Neural progenitor cell (in vitro differentiated cells): ENCODE data around the gene NXPH3. TPM values are rescaled to one million over a fixed set of nuclear protein-coding genes. Genes with fewer than 3 reads are reported as not detected.

ENCODE experiments used
- DNase-seq: peaks from one replicate; pipeline ENCODE4 v3.0.0-alpha.2; 2016; ENCODE audit warnings: low spot score
- H2AFZ ChIP-seq: fragments of 200-600 bp; sonication (generic); replicated peaks from 2 replicates; pipeline ENCODE4 v1.6.1; 2016; ENCODE audit warnings: antibody characterized with exemption
- H3F3A ChIP-seq: fragments of 200-600 bp; sonication (generic); 2 replicates; pipeline ENCODE4 v1.6.1; 2016; ENCODE audit warnings: antibody characterized with exemption, low read depth
- H3K27ac ChIP-seq: fragments of 200-600 bp; sonication (generic); 2 replicates; pipeline ENCODE4 v1.5.1; 2016; ENCODE audit warnings: mild to moderate bottlenecking
- H3K27me3 ChIP-seq: fragments of 200-600 bp; sonication (generic); 2 replicates; pipeline ENCODE4 v1.6.1; 2016; ENCODE audit warnings: mild to moderate bottlenecking, moderate library complexity
- H3K36me3 ChIP-seq: fragments of 200-600 bp; sonication (generic); 2 replicates; pipeline ENCODE4 v1.5.1; 2016
- H3K4me1 ChIP-seq: fragments of 200-600 bp; sonication (generic); 2 replicates; pipeline ENCODE4 v1.6.1; 2016; ENCODE audit warnings: mixed run types
- H3K4me2 ChIP-seq: fragments of 200-600 bp; sonication (generic); 2 replicates; pipeline ENCODE4 v1.6.1; 2016
- H3K4me3 ChIP-seq: fragments of 200-600 bp; sonication (generic); 2 replicates; pipeline ENCODE4 v1.5.1; 2016
- H3K79me2 ChIP-seq: fragments of 200-600 bp; sonication (generic); 2 replicates; pipeline ENCODE4 v1.6.1; 2016; ENCODE audit warnings: low read depth
- H3K9ac ChIP-seq: fragments of 200-600 bp; sonication (generic); 2 replicates; pipeline ENCODE4 v1.6.1; 2016
- H3K9me3 ChIP-seq: fragments of 200-600 bp; sonication (generic); 2 replicates; pipeline ENCODE4 v1.5.1; 2016; ENCODE audit warnings: low read depth
- H4K20me1 ChIP-seq: fragments of 200-600 bp; sonication (generic); 2 replicates; pipeline ENCODE4 v1.6.1; 2016; ENCODE audit warnings: low read depth
- H3K27ac Mint-ChIP-seq: 3 replicates; pipeline ENCODE4 v1.8.0; 2021; ENCODE audit warnings: mixed read lengths
- H3K27me3 Mint-ChIP-seq: 2 replicates; pipeline ENCODE4 v1.8.0; 2022; ENCODE audit warnings: low read depth, mild to moderate bottlenecking, inconsistent platforms, moderate library complexity, mixed read lengths; ENCODE audit not compliant: insufficient read depth
- H3K36me3 Mint-ChIP-seq: 3 replicates; pipeline ENCODE4 v1.8.0; 2021; ENCODE audit warnings: mixed read lengths
- H3K4me1 Mint-ChIP-seq: 3 replicates; pipeline ENCODE4 v1.8.0; 2021; ENCODE audit warnings: mixed read lengths
- H3K4me3 Mint-ChIP-seq: 3 replicates; pipeline ENCODE4 v1.8.0; 2021; ENCODE audit warnings: mild to moderate bottlenecking, moderate library complexity, mixed read lengths
- H3K9me3 Mint-ChIP-seq: 3 replicates; pipeline ENCODE4 v1.8.0; 2020; ENCODE audit warnings: mixed read lengths
- CTCF ChIP-seq: fragments of 200-600 bp; sonication (generic); IDR thresholded peaks from 2 replicates; pipeline ENCODE4 v1.5.1; 2017; ENCODE audit warnings: antibody characterized with exemption, mild to moderate bottlenecking
- EZH2 ChIP-seq: fragments of 200-600 bp; sonication (generic); IDR thresholded peaks from 2 replicates; pipeline ENCODE4 v1.6.1; 2017; ENCODE audit warnings: antibody characterized with exemption, mild to moderate bottlenecking, moderate library complexity
- EZH2phosphoT487 ChIP-seq: fragments of 200-600 bp; sonication (generic); IDR thresholded peaks from 2 replicates; pipeline ENCODE4 v1.6.1; 2017; ENCODE audit warnings: antibody characterized with exemption
- total RNA-seq: library from RNA; depleted of rRNA; stranded (reverse); fragments of >200 nt; gene quantifications from 2 replicates; pipeline ENCODE4 v1.2.3, GENCODE V29; 2015; ENCODE audit warnings: low replicate concordance

NXPH3 gene
- total RNA-seq, 1 donor from 2014 or later = 3.6 TPM

DNA sequence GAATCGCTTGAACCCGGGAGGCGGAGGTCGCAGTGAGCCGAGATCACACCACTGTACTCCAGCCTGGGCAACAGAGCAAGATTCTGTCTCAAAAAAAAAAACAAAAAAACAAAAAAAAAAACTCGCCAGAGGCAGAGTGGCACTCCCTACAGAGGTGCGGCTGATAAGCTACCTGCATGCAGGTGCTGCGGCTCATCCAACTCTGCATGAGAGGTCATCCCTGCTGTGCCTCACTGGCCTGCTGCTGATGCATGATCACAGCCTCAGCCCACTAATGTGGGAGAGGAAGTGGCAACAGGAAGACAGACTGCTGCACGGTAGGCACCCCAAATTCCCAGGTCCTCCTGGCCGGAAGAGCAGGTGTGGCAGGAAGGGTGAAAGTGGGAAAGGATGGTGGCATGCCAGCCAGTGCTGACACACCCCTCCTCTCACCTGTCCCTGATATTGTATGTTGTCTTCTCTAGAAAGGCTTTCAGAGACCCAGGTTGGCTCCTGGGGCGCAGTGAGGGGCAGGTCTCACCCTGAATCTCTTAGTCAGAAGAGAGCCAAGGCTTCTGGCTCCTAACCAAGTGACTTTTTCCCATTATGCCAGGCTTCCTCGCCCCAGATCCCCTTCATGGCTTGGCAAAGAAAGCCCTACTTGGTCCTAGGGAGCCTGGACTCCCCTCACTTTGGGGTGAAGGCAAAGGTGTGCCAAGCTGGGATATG lies 11.8 kb downstream of the NXPH3 start:
- Histone ChIP-seq H3K27me3 (no peaks in the 10 kb centered on the region), H3K27ac (no peak overlapping the region), H3K4me1 (no peaks in the 10 kb centered on the region), H3K9me3 (no peaks in the 10 kb centered on the region), H4K20me1 (no peaks in the 10 kb centered on the region), H3K9ac (no peak overlapping the region), H2AFZ (no peak overlapping the region), H3F3A (no peaks in the 10 kb centered on the region), H3K4me2 (no peak overlapping the region), H3K36me3 (no peaks in the 10 kb centered on the region), H3K4me3 (no peak overlapping the region), H3K79me2 (no peaks in the 10 kb centered on the region)
- peaks cover 4% of the 10 kb centered on the region for H3K27me3 Mint-ChIP-seq
- TF ChIP-seq EZH2 (no peak), EZH2phosphoT487 (no peak), CTCF (no peak)
- DNase-seq = no peak
- H3K27ac Mint-ChIP-seq = no peak overlapping the region
- H3K9me3 Mint-ChIP-seq = no peaks in the 10 kb centered on the region
- no peak overlapping the region for H3K4me3 Mint-ChIP-seq
- H3K36me3 Mint-ChIP-seq = no peaks in the 10 kb centered on the region
- no peaks in the 10 kb centered on the region for H3K4me1 Mint-ChIP-seq

GRCh38 chr17:49588312-49588711 lies 12.6 kb downstream of the NXPH3 start:
- Histone ChIP-seq H3K27me3 (no peaks in the 10 kb centered on the region), H3F3A (no peaks in the 10 kb centered on the region), H3K27ac (no peak overlapping the region), H3K36me3 (no peaks in the 10 kb centered on the region), H3K9me3 (no peaks in the 10 kb centered on the region), H3K9ac (no peak overlapping the region), H3K79me2 (no peaks in the 10 kb centered on the region), H4K20me1 (no peaks in the 10 kb centered on the region), H3K4me1 (no peaks in the 10 kb centered on the region), H3K4me2 (no peak overlapping the region), H2AFZ (no peak overlapping the region), H3K4me3 (no peak overlapping the region)
- peaks cover 4% of the 10 kb centered on the region for H3K27me3 Mint-ChIP-seq
- no peaks in the 10 kb centered on the region for H3K4me1 Mint-ChIP-seq
- no peak for DNase-seq
- H3K27ac Mint-ChIP-seq = no peak overlapping the region
- no peaks in the 10 kb centered on the region for H3K9me3 Mint-ChIP-seq
- H3K4me3 Mint-ChIP-seq = no peak overlapping the region
- H3K36me3 Mint-ChIP-seq = peaks cover 3% of the 10 kb centered on the region
- no peak for TF ChIP-seq EZH2
- no peak for TF ChIP-seq EZH2phosphoT487
- TF ChIP-seq CTCF = no peak

GRCh38 chr17:49588726-49589576 lies 13.3 kb downstream of the NXPH3 start:
- Mint-ChIP-seq H3K27me3 (peaks cover 2% of the 10 kb centered on the region), H3K9me3 (no peaks in the 10 kb centered on the region), H3K4me1 (no peaks in the 10 kb centered on the region), H3K4me3 (no peak overlapping the region), H3K36me3 (peaks cover 3% of the 10 kb centered on the region), H3K27ac (no peak overlapping the region)
- Histone ChIP-seq H4K20me1 (no peaks in the 10 kb centered on the region), H3K4me3 (no peak overlapping the region), H3K79me2 (no peaks in the 10 kb centered on the region), H3K4me1 (no peaks in the 10 kb centered on the region), H3K9ac (no peak overlapping the region), H3K4me2 (no peak overlapping the region), H2AFZ (no peak overlapping the region), H3K27ac (no peak overlapping the region), H3K36me3 (no peaks in the 10 kb centered on the region), H3K27me3 (no peaks in the 10 kb centered on the region), H3F3A (no peaks in the 10 kb centered on the region), H3K9me3 (no peaks in the 10 kb centered on the region)
- TF ChIP-seq CTCF (no peak), EZH2phosphoT487 (no peak), EZH2 (no peak)
- no peak for DNase-seq
